Nephron progenitor cell (in vitro differentiated cells): Measurements from ENCODE around the gene SUV39H1.
"Not testable (repeated sequence)": the region's sequence is repeated elsewhere in the genome, so short reads cannot be mapped to it uniquely, and the experiment has no call there.

Experiments
- DNase-seq: peaks from one replicate; pipeline ENCODE4 v3.0.0; 2021
- H3K27ac Mint-ChIP-seq: 2 replicates; pipeline ENCODE4 v1.8.0; 2021; ENCODE audit warnings: mild to moderate bottlenecking, moderate library complexity, mixed read lengths
- H3K27me3 Mint-ChIP-seq: 2 replicates; pipeline ENCODE4 v1.8.0; 2021; ENCODE audit warnings: mild to moderate bottlenecking, low read depth, mixed read lengths; ENCODE audit not compliant: poor library complexity
- H3K36me3 Mint-ChIP-seq: 2 replicates; pipeline ENCODE4 v1.8.0; 2021; ENCODE audit warnings: low read depth, mixed read lengths
- H3K4me1 Mint-ChIP-seq: 2 replicates; pipeline ENCODE4 v1.8.0; 2021; ENCODE audit warnings: mixed read lengths
- H3K4me3 Mint-ChIP-seq: 2 replicates; pipeline ENCODE4 v1.8.0; 2021; ENCODE audit warnings: mild to moderate bottlenecking, moderate library complexity, mixed read lengths
- H3K9me3 Mint-ChIP-seq: 2 replicates; pipeline ENCODE4 v1.8.0; 2021; ENCODE audit warnings: mild to moderate bottlenecking, moderate library complexity, mixed read lengths
- CTCF ChIP-seq: fragments of 200-600 bp; sonication (generic); IDR thresholded peaks from 2 replicates; pipeline ENCODE4 v1.5.0; 2021; ENCODE audit warnings: antibody characterized with exemption

The SUV39H1 gene

GRCh38 chrX:48684134-48684533 is 12.4 kb upstream of the SUV39H1 start:
- peaks cover 13% of the 10 kb centered on the region for H3K4me1 Mint-ChIP-seq
- no peak for TF ChIP-seq CTCF
- no peak overlapping the region for H3K4me3 Mint-ChIP-seq
- peaks cover 67% of the 10 kb centered on the region for H3K9me3 Mint-ChIP-seq
- no peak overlapping the region for H3K27ac Mint-ChIP-seq
- no peak for DNase-seq
- no peaks in the 10 kb centered on the region for H3K36me3 Mint-ChIP-seq
- peaks cover 22% of the 10 kb centered on the region for H3K27me3 Mint-ChIP-seq

GRCh38 chrX:48685416-48685815 is 11.1 kb upstream of the SUV39H1 start:
- H3K4me3 Mint-ChIP-seq = no peak overlapping the region
- peaks cover 12% of the 10 kb centered on the region for H3K4me1 Mint-ChIP-seq
- peaks cover 19% of the 10 kb centered on the region for H3K27me3 Mint-ChIP-seq
- no peaks in the 10 kb centered on the region for H3K36me3 Mint-ChIP-seq
- no peak overlapping the region for H3K27ac Mint-ChIP-seq
- no peak for DNase-seq
- peaks cover 70% of the 10 kb centered on the region for H3K9me3 Mint-ChIP-seq
- TF ChIP-seq CTCF = no peak

GRCh38 chrX:48688531-48689150 is 7.9 kb upstream of the SUV39H1 start:
- Mint-ChIP-seq H3K4me3 (no peak overlapping the region), H3K27me3 (peaks cover 5% of the 10 kb centered on the region), H3K36me3 (no peaks in the 10 kb centered on the region), H3K27ac (peak overlapping the region; percentile 48), H3K9me3 (peaks cover 66% of the 10 kb centered on the region), H3K4me1 (peaks cover 28% of the 10 kb centered on the region)
- no peak for DNase-seq
- TF ChIP-seq CTCF = no peak

- no peak overlapping the region for H3K4me3 Mint-ChIP-seq
- no peak for TF ChIP-seq CTCF
- peaks cover 60% of the 10 kb centered on the region for H3K9me3 Mint-ChIP-seq
- peak overlapping the region; percentile 48 for H3K27ac Mint-ChIP-seq
- no peak for DNase-seq
- H3K36me3 Mint-ChIP-seq = no peaks in the 10 kb centered on the region
- H3K4me1 Mint-ChIP-seq = peaks cover 29% of the 10 kb centered on the region
- peaks cover 5% of the 10 kb centered on the region for H3K27me3 Mint-ChIP-seq
Observed at GRCh38 chrX:48689208-48689920, 7.2 kb upstream of the SUV39H1 start.

GRCh38 chrX:48691746-48692145 is 4.8 kb upstream of the SUV39H1 start:
- not testable (repeated sequence) for H3K36me3 Mint-ChIP-seq, DNase-seq, H3K27me3 Mint-ChIP-seq, H3K4me3 Mint-ChIP-seq, H3K27ac Mint-ChIP-seq
- H3K4me1 Mint-ChIP-seq = peaks cover 43% of the 10 kb centered on the region
- H3K9me3 Mint-ChIP-seq = peaks cover 63% of the 10 kb centered on the region

GRCh38 chrX:48694776-48695533 is 1.6 kb upstream of the SUV39H1 start:
- H3K27ac Mint-ChIP-seq = no peak overlapping the region
- H3K4me3 Mint-ChIP-seq = peak overlapping the region; percentile 89
- H3K4me1 Mint-ChIP-seq = peaks cover 48% of the 10 kb centered on the region
- DNase-seq = no peak
- TF ChIP-seq CTCF = no peak
- peaks cover 3% of the 10 kb centered on the region for H3K27me3 Mint-ChIP-seq
- peaks cover 65% of the 10 kb centered on the region for H3K9me3 Mint-ChIP-seq
- peaks cover 7% of the 10 kb centered on the region for H3K36me3 Mint-ChIP-seq
